GM18870 (cell line): ENCODE data around the gene SORBS1.

Experiments used
- ATAC-seq: cut with Tn5 transposase; IDR thresholded peaks from one replicate; pipeline ENCODE4 v1.9.1; 2021; ENCODE audit warnings: moderate library complexity; ENCODE audit not compliant: unreplicated experiment

Gene SORBS1

GRCh38 chr10:95395947-95396449 lies 165.2 kb downstream of the SORBS1 start:
- no peak for ATAC-seq

- ATAC-seq: peak; percentile 64
These were observed 166.8 kb downstream of the SORBS1 start for GRCh38 chr10:95394161-95394880.

GRCh38 chr10:95392681-95393164 lies 168.4 kb downstream of the SORBS1 start:
- peak; percentile 47 for ATAC-seq

- no peak for ATAC-seq
These were observed 169.0 kb downstream of the SORBS1 start for GRCh38 chr10:95392217-95392584.

- ATAC-seq: no peak
These were observed 169.5 kb downstream of the SORBS1 start for GRCh38 chr10:95391581-95392216.

GRCh38 chr10:95391164-95391563 lies 170.0 kb downstream of the SORBS1 start:
- no peak for ATAC-seq

- no peak for ATAC-seq
These were observed 171.2 kb downstream of the SORBS1 start for GRCh38 chr10:95389982-95390381.

- ATAC-seq: no peak
These were observed 172.0 kb downstream of the SORBS1 start for GRCh38 chr10:95389176-95389575.

- no peak for ATAC-seq
These were observed 172.6 kb downstream of the SORBS1 start for GRCh38 chr10:95388539-95388938.

GRCh38 chr10:95388109-95388471 lies 173.1 kb downstream of the SORBS1 start:
- ATAC-seq: no peak

- ATAC-seq: no peak
These were observed 177.0 kb downstream of the SORBS1 start for GRCh38 chr10:95384011-95384704.

- no peak for ATAC-seq
These were observed 178.6 kb downstream of the SORBS1 start for GRCh38 chr10:95382596-95382995.

- no peak for ATAC-seq
These were observed 179.0 kb downstream of the SORBS1 start for GRCh38 chr10:95382174-95382573.

- no peak for ATAC-seq
These were observed 183.2 kb downstream of the SORBS1 start for GRCh38 chr10:95377950-95378349.

GRCh38 chr10:95375418-95375817 lies 185.8 kb downstream of the SORBS1 start:
- no peak for ATAC-seq

- ATAC-seq: peak; percentile 88
These were observed 186.5 kb downstream of the SORBS1 start for GRCh38 chr10:95374597-95375209.

GRCh38 chr10:95373660-95374059 lies 187.5 kb downstream of the SORBS1 start:
- ATAC-seq: no peak

- no peak for ATAC-seq
These were observed 196.8 kb downstream of the SORBS1 start for GRCh38 chr10:95364342-95364741.

- ATAC-seq: peak; percentile 80
These were observed 197.8 kb downstream of the SORBS1 start for GRCh38 chr10:95363303-95363912.

GRCh38 chr10:95360122-95360714 lies 201.0 kb downstream of the SORBS1 start:
- peak; percentile 38 for ATAC-seq
